K562 (cell line): ENCODE measurements around the gene GPX6. TPM values are rescaled to one million over a fixed set of nuclear protein-coding genes. Genes with fewer than 3 reads are reported as not detected.

Experiments
- BDP1 ChIP-seq: IDR thresholded peaks from 3 replicates; pipeline ENCODE4 v1.6.1; 2011; ENCODE audit not compliant: insufficient read length, insufficient read depth
- FOXA1 ChIP-seq: fragments of 450-650 bp; IDR thresholded peaks from 2 replicates; pipeline ENCODE4 v1.6.1; 2016; ENCODE audit warnings: mild to moderate bottlenecking, borderline replicate concordance
- HDGF ChIP-seq: fragments of 450-650 bp; IDR thresholded peaks from 2 replicates; pipeline ENCODE4 v1.6.1; 2016
- IFI16 ChIP-seq: fragments of 250-450 bp; sonication (Bioruptor Pico); IDR thresholded peaks from 2 replicates; pipeline ENCODE4 v2.1.2; 2022; ENCODE audit warnings: mild to moderate bottlenecking, inconsistent platforms
- JUND ChIP-seq, 2 experiments: IDR thresholded peaks; 2 replicates in 1 of 2; 3 replicates in 1 of 2; pipeline ENCODE4 v1.6.1; 2011; ENCODE audit warnings: borderline replicate concordance in 2 of 2, low read depth in 2 of 2, low read length in 2 of 2, improper control_type of control experiment in 1 of 2, missing biosample characterization in 1 of 2, missing genetic modification characterization in 1 of 2, missing genetic modification reagents in 1 of 2
- KDM5B ChIP-seq: fragments of 200-600 bp; sonication (generic); IDR thresholded peaks from 2 replicates; pipeline ENCODE4 v1.6.1; 2012; ENCODE audit warnings: low read depth, mild to moderate bottlenecking, moderate library complexity, low read length, control low read depth, inconsistent platforms; ENCODE audit not compliant: insufficient replicate concordance
- MYBL2 ChIP-seq, 2 experiments: fragments of 450-650 bp in 1 of 2; sonication (generic) in 1 of 2; formaldehyde crosslinking in 1 of 2; IDR thresholded peaks; 2 replicates each; pipeline versions ENCODE4 v1.6.1 to v1.8.1; 2017 to 2022; ENCODE audit warnings: borderline replicate concordance in 1 of 2, inconsistent platforms in 1 of 2, low read depth in 1 of 2, mild to moderate bottlenecking in 1 of 2, missing genetic modification reagents in 1 of 2, moderate library complexity in 1 of 2
- NCOR1 ChIP-seq: fragments of 450-650 bp; IDR thresholded peaks from 2 replicates; pipeline ENCODE4 v1.6.1; 2016; ENCODE audit warnings: mild to moderate bottlenecking, moderate library complexity
- POLR2AphosphoS2 ChIP-seq: IDR thresholded peaks from 2 replicates; pipeline ENCODE4 v1.6.1; 2012; ENCODE audit warnings: low read length, improper control_type of control experiment
- POU5F1 ChIP-seq: fragments of 150-350 bp; IDR thresholded peaks from 2 replicates; pipeline ENCODE4 v1.6.1; 2014; ENCODE audit warnings: borderline replicate concordance, low read length, low read depth, mild to moderate bottlenecking; ENCODE audit not compliant: partially characterized antibody
- SIN3A ChIP-seq, 2 experiments: fragments of 150-350 bp in 1 of 2; IDR thresholded peaks; 2 replicates each; pipeline ENCODE4 v1.6.1; 2011 to 2016; ENCODE audit warnings: borderline replicate concordance in 2 of 2, low read depth in 2 of 2, low read length in 2 of 2, mild to moderate bottlenecking in 2 of 2, moderate library complexity in 2 of 2; ENCODE audit not compliant: control insufficient read depth in 1 of 2
- SMAD1 ChIP-seq: fragments of 150-350 bp; IDR thresholded peaks from 2 replicates; pipeline ENCODE4 v1.6.1; 2014; ENCODE audit warnings: low read length, low read depth; ENCODE audit not compliant: partially characterized antibody
- TEAD1 ChIP-seq, 2 experiments: fragments of 450-650 bp in 1 of 2; sonication (generic) in 1 of 2; formaldehyde crosslinking; IDR thresholded peaks; 2 replicates each; pipeline versions ENCODE4 v1.4.0 to v1.8.0; 2020 to 2022; ENCODE audit warnings: mild to moderate bottlenecking in 2 of 2, missing genetic modification reagents in 1 of 2
- ZEB2 ChIP-seq: fragments of 450-650 bp; IDR thresholded peaks from 2 replicates; pipeline ENCODE4 v1.6.1; 2016
- ZNF121 ChIP-seq: sonication (generic); formaldehyde crosslinking; conservative IDR thresholded peaks from 2 replicates; pipeline ENCODE4 v1.8.0; 2022; ENCODE audit warnings: missing genetic modification reagents
- ZNF146 ChIP-seq: IDR thresholded peaks from one replicate; pipeline ENCODE4 v1.6.1; 2018; ENCODE audit warnings: missing compliant biosample characterization; ENCODE audit not compliant: unreplicated experiment
- ZNF696 ChIP-seq: fragments of 250-450 bp; sonication (Bioruptor Pico); conservative IDR thresholded peaks from 2 replicates; pipeline ENCODE4 v1.4.0; 2020; ENCODE audit warnings: mild to moderate bottlenecking, moderate library complexity
- polyA plus RNA-seq, 8 experiments: library from polyadenylated mRNA; depleted of rRNA in 4 of 8; stranded (reverse) in 5 of 8; unstranded in 3 of 8; fragments of >200 nt; fragmentation: Nextera tagmentation in 2 of 8; fragmentation: Illumina TruSeq in 1 of 8; extraction: Ambion mirVana in 2 of 8; extraction: Trizol in 1 of 8; gene quantifications; 2 replicates each; pipeline versions ENCODE4 v1.2.1 to v1.2.3, GENCODE V29; 2011 to 2014; ENCODE audit warnings: inconsistent platforms in 1 of 8, missing spikeins in 1 of 8
- total RNA-seq, 7 experiments: library from RNA; depleted of rRNA in 6 of 7; stranded (reverse); fragments of >200 nt in 6 of 7; fragmentation: Illumina TruSeq in 2 of 7; extraction: Trizol in 2 of 7; gene quantifications; 2 replicates each; pipeline versions ENCODE4 v1.2.1 to v1.2.3, GENCODE V29; 2011 to 2021; ENCODE audit warnings: low replicate concordance in 1 of 7
- TF ChIP-seq, protein P1 (sequence below): IDR thresholded peaks from 2 replicates; pipeline ENCODE4 v1.6.1; 2011; ENCODE audit not compliant: insufficient read length; ENCODE audit errors: extremely low read depth
- TF ChIP-seq, protein P2 (sequence below): fragments of 200-800 bp; sonication (Bioruptor generic); IDR thresholded peaks from 2 replicates; pipeline ENCODE4 v1.6.1; 2017; ENCODE audit warnings: missing genetic modification characterization, missing compliant biosample characterization
- TF ChIP-seq, protein P3 (sequence below): sonication (generic); formaldehyde crosslinking; IDR thresholded peaks from 2 replicates; pipeline ENCODE4 v1.8.1; 2023; ENCODE audit warnings: mild to moderate bottlenecking, missing genetic modification reagents
- TF ChIP-seq, protein P4 (sequence below): sonication (generic); formaldehyde crosslinking; IDR thresholded peaks from 2 replicates; pipeline ENCODE4 v1.9.0; 2022; ENCODE audit warnings: mild to moderate bottlenecking, missing genetic modification reagents

GPX6 gene
- total and polyA plus RNA-seq, 9 of the 15 experiments (the other 6 are each of a cell fraction or from before 2014, with no cell fraction given), result not detected

DNA sequence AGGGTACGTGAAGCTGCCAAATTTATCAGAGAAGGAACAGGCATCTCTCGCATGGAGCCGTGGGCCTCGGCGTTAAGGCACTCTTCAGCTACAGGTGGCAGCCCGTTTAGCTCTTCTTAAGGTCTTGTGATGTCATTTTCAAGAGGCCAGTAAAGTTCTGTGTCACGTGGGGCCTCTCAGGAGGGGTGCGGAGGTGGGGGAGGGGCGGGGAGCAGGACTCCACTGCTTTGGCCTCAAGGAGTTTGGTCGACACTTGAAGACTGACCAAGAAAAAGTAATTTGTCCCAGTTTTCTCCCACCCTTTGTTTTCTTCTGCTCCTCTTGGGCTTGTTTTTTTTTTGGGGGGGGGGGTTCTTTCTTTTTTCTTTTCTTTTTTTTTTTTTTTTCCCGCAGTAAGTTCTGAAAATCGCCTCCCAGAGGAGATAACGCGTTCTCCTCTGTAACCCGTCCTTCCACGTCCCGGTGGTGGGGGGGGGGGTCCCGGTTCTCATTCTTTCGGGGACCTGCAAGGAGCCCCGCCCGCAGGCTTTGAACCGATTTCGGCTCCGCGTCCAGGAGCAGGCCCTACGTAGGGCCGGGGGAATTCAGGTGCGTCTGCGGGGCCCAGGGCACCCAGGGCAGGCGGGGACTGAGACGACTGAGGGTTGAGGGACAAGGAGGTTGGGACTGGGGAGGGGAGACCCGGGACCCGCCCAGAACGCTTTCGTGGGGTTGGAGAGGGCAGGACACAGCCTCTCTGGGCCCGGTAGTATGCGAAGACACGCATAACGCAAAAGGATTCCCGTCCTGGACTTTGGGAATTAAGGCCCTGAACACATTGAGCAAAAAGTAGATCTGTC, 26.0 kb downstream of the GPX6 start (continued):
- TF ChIP-seq POU5F1 (no peak), HDGF (0 out of 2 replicates have a peak, but pooled peaks have one; percentile 18), SMAD1 (peak; percentile 5), ZNF121 (no peak), BDP1 (no peak), ZEB2 (peak; percentile 56; the same call in 1 of the 2 replicates), IFI16 (CRISPR knock-in tag) (no peak), FOXA1 (no peak), KDM5B (peak; percentile 73), NCOR1 (peak; percentile 35), POLR2AphosphoS2 (peak; percentile 37; the same call in 1 of the 2 replicates), ZNF696 (CRISPR knock-in tag) (no peak), TEAD1 (CRISPR knock-in tag; IDR thresholded peaks at IDR 0.05) (no peak), JUND (IDR thresholded peaks at IDR 0.05; ENCODE audit: borderline replicate concordance, low read depth, low read length) (peak; percentile 80; the same call in 1 of the 2 replicates), JUND (tag; IDR thresholded peaks at IDR 0.05; ENCODE audit: borderline replicate concordance, low read depth, low read length) (peak; percentile 73; the same call in 2 of the 3 replicates), ZNF146 (CRISPR knock-in tag) (no peak), MYBL2 (IDR thresholded peaks at IDR 0.05; ENCODE audit: low read depth) (no peak), MYBL2 (CRISPR knock-in tag; IDR thresholded peaks at IDR 0.05; ENCODE audit: borderline replicate concordance) (no peak), SIN3A (IDR thresholded peaks at IDR 0.05; ENCODE audit: borderline replicate concordance in 2 of 2, control insufficient read depth in 1 of 2, low read depth in 2 of 2, low read length in 2 of 2) (peak; percentile 25 to 43; a peak in 2 of 4 replicates)
- TF ChIP-seq, protein P1, sequence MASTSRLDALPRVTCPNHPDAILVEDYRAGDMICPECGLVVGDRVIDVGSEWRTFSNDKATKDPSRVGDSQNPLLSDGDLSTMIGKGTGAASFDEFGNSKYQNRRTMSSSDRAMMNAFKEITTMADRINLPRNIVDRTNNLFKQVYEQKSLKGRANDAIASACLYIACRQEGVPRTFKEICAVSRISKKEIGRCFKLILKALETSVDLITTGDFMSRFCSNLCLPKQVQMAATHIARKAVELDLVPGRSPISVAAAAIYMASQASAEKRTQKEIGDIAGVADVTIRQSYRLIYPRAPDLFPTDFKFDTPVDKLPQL, result peak; percentile 38
- TF ChIP-seq, protein P2, sequence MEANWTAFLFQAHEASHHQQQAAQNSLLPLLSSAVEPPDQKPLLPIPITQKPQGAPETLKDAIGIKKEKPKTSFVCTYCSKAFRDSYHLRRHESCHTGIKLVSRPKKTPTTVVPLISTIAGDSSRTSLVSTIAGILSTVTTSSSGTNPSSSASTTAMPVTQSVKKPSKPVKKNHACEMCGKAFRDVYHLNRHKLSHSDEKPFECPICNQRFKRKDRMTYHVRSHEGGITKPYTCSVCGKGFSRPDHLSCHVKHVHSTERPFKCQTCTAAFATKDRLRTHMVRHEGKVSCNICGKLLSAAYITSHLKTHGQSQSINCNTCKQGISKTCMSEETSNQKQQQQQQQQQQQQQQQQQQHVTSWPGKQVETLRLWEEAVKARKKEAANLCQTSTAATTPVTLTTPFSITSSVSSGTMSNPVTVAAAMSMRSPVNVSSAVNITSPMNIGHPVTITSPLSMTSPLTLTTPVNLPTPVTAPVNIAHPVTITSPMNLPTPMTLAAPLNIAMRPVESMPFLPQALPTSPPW (CRISPR knock-in tag), result peak; percentile 89
- TF ChIP-seq, protein P3, sequence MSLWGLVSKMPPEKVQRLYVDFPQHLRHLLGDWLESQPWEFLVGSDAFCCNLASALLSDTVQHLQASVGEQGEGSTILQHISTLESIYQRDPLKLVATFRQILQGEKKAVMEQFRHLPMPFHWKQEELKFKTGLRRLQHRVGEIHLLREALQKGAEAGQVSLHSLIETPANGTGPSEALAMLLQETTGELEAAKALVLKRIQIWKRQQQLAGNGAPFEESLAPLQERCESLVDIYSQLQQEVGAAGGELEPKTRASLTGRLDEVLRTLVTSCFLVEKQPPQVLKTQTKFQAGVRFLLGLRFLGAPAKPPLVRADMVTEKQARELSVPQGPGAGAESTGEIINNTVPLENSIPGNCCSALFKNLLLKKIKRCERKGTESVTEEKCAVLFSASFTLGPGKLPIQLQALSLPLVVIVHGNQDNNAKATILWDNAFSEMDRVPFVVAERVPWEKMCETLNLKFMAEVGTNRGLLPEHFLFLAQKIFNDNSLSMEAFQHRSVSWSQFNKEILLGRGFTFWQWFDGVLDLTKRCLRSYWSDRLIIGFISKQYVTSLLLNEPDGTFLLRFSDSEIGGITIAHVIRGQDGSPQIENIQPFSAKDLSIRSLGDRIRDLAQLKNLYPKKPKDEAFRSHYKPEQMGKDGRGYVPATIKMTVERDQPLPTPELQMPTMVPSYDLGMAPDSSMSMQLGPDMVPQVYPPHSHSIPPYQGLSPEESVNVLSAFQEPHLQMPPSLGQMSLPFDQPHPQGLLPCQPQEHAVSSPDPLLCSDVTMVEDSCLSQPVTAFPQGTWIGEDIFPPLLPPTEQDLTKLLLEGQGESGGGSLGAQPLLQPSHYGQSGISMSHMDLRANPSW, result peak; percentile 78; the same call in 1 of the 2 replicates
- TF ChIP-seq, protein P4, sequence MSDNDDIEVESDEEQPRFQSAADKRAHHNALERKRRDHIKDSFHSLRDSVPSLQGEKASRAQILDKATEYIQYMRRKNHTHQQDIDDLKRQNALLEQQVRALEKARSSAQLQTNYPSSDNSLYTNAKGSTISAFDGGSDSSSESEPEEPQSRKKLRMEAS (CRISPR knock-in tag), result peak; percentile 71
